ENCODE measurements around the gene CADM1. TPM values are rescaled to one million over a fixed set of nuclear protein-coding genes. Genes with fewer than 3 reads are reported as not detected.

Gene CADM1
- total and polyA plus RNA-seq, 2 donors from 2014 or later = 24.0 to 33.5 TPM

DNA sequence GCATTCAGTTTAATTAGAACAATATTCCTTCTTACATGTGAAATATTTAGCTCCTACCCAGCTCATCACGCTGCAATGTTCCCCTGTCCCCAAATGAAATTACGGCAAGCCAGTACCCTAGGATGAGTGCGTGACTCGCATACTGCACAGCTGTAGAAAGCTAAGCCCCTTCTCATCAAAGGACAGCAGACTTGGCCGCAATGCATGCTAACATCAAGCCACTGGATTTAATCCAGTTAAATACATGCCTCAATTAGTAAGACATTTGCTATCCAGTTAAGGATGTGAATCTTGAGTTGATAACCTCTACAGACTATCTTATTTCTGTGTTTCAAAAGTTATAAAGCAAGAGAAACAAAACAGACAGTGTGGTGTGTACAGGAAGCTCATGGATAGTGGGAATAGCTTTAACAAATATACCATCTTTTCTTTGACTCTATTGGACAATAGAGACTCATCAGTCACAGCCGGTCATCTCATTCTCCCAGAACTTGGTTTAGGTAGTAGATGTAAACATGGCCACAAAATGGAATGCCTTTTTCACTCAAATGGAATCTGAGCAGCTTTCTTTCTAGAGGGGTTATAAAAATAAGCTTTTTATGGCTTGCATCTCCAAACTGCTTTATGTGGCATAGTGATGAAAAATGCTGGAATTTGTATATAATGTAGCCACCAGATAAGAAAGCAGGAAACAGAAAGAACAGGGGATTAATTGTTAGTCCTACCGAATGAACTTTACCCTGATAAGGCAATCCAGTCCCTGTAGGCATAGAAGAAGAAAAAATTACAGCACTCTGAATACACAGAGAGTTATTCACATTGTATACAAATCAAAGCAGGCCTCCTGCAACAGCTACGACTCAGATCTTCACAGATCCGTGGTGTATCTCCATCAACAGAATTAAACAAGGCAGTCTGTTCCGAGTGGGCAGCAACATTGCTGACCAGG lies 224.1 kb downstream of the CADM1 start:
- Histone ChIP-seq H3K36me3 (ENCODE audit: control insufficient read depth in 2 of 3, insufficient read depth in 3 of 3, low read length in 3 of 3) (no peaks in the 10 kb centered on the region), H3K4me3 (ENCODE audit: low read length in 3 of 3) (no peak overlapping the region), H3K27ac (ENCODE audit: low read depth in 2 of 2, low read length in 2 of 2) (no peak overlapping the region), H3K9me3 (ENCODE audit: control insufficient read depth in 2 of 3, insufficient read depth in 1 of 3, low read length in 3 of 3) (no peaks in the 10 kb centered on the region), H3K27me3 (ENCODE audit: control insufficient read depth, insufficient read depth, low read length) (no peaks in the 10 kb centered on the region), H3K9ac (ENCODE audit: low read length in 3 of 3) (no peak overlapping the region), H3K4me1 (ENCODE audit: control insufficient read depth in 2 of 3, insufficient read depth in 2 of 3, low read depth in 1 of 3, low read length in 3 of 3) (no peaks in the 10 kb centered on the region)
- intact Hi-C loops (cut with DNase I) = no loop called here
- no peak for FAIRE-seq
- DNase-seq = peak in 1 of 5 donors; percentile 34
- TF ChIP-seq, protein P1, sequence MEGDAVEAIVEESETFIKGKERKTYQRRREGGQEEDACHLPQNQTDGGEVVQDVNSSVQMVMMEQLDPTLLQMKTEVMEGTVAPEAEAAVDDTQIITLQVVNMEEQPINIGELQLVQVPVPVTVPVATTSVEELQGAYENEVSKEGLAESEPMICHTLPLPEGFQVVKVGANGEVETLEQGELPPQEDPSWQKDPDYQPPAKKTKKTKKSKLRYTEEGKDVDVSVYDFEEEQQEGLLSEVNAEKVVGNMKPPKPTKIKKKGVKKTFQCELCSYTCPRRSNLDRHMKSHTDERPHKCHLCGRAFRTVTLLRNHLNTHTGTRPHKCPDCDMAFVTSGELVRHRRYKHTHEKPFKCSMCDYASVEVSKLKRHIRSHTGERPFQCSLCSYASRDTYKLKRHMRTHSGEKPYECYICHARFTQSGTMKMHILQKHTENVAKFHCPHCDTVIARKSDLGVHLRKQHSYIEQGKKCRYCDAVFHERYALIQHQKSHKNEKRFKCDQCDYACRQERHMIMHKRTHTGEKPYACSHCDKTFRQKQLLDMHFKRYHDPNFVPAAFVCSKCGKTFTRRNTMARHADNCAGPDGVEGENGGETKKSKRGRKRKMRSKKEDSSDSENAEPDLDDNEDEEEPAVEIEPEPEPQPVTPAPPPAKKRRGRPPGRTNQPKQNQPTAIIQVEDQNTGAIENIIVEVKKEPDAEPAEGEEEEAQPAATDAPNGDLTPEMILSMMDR (IDR thresholded peaks at IDR 0.05; ENCODE audit: borderline replicate concordance, extremely low read depth, insufficient read depth) = no peak

DNA sequence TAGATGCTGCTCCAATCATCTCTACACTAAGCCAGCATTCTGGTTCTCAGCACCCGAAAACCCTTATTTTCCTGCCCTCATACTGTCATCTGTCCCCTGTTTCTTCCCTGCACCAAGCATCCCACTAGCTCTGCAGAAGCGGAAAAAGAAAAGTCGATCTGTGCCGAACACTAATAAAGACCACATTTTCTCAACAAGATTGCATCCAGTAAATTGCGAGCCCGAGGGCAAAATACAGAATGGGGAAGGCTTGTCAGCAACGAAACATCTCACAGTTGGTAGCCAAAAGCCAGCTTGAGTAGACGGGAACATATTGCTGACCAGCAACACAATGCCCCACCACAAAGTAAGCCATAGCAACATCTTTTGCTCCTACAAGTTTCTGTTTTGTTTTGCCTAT lies 227.4 kb downstream of the CADM1 start:
- no peak for DNase-seq
- intact Hi-C loops (cut with DNase I) = no loop called here
- H3K9ac ChIP-seq (ENCODE audit: low read length in 3 of 3) = no peak overlapping the region
- no peak overlapping the region for H3K27ac ChIP-seq (ENCODE audit: low read depth in 2 of 2, low read length in 2 of 2)
- no peak for FAIRE-seq
- no peaks in the 10 kb centered on the region for H3K9me3 ChIP-seq (ENCODE audit: control insufficient read depth in 2 of 3, insufficient read depth in 1 of 3, low read length in 3 of 3)
- no peaks in the 10 kb centered on the region for H3K27me3 ChIP-seq (ENCODE audit: control insufficient read depth, insufficient read depth, low read length)
- no peaks in the 10 kb centered on the region for H3K36me3 ChIP-seq (ENCODE audit: control insufficient read depth in 2 of 3, insufficient read depth in 3 of 3, low read length in 3 of 3)
- TF ChIP-seq, protein P1 (IDR thresholded peaks at IDR 0.05; ENCODE audit: borderline replicate concordance, extremely low read depth, insufficient read depth) = no peak
- H3K4me1 ChIP-seq (ENCODE audit: control insufficient read depth in 2 of 3, insufficient read depth in 2 of 3, low read depth in 1 of 3, low read length in 3 of 3) = no peaks in the 10 kb centered on the region
- H3K4me3 ChIP-seq (ENCODE audit: low read length in 3 of 3) = no peak overlapping the region

DNA sequence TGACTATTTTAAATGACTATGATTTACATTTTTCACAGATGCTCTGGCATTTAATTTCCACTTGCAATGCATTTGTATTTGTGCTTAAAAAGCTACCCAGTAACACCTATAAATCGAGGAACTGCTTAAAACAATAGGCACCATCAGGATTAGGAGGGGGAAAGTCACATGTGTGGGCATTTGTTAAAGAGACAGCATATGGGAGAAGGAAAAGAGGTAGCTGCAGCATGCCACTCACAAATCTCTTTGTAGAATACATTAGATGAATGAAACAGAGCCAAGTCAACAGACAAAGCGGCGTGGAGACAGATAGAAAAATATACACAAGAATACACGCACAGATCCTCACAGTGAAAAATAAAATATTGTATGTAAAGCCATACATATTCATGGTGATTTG lies 228.0 kb downstream of the CADM1 start:
- no peaks in the 10 kb centered on the region for H3K9me3 ChIP-seq (ENCODE audit: control insufficient read depth in 2 of 3, insufficient read depth in 1 of 3, low read length in 3 of 3)
- FAIRE-seq (no peak), DNase-seq (no peak)
- no peaks in the 10 kb centered on the region for H3K27me3 ChIP-seq (ENCODE audit: control insufficient read depth, insufficient read depth, low read length)
- H3K4me3 ChIP-seq (ENCODE audit: low read length in 3 of 3) = no peak overlapping the region
- no peak overlapping the region for H3K27ac ChIP-seq (ENCODE audit: low read depth in 2 of 2, low read length in 2 of 2)
- no peaks in the 10 kb centered on the region for H3K4me1 ChIP-seq (ENCODE audit: control insufficient read depth in 2 of 3, insufficient read depth in 2 of 3, low read depth in 1 of 3, low read length in 3 of 3)
- H3K36me3 ChIP-seq (ENCODE audit: control insufficient read depth in 2 of 3, insufficient read depth in 3 of 3, low read length in 3 of 3) = no peaks in the 10 kb centered on the region
- intact Hi-C loops (cut with DNase I) = no loop called here
- H3K9ac ChIP-seq (ENCODE audit: low read length in 3 of 3) = no peak overlapping the region
- TF ChIP-seq, protein P1 (IDR thresholded peaks at IDR 0.05; ENCODE audit: borderline replicate concordance, extremely low read depth, insufficient read depth) = no peak
